ENCODE measurements around the gene APBA2.

DNA sequence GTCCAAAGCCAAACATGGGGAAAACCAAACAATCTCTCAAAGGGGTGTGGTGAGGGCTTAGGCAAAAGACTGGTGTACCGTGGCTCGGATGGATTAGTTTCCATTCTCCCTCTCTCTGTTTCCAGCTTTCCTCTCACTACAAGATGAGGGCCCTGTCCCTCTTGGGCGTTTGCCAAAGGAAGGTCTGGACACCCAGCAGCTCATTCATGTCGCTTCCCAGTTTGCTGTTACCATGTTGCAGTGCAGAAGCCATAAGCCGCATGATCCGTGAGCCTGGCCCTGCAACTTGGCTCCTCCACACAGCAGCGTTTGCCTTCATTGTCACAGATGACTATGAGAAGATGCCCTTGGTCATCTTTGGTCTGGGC is 92.2 kb downstream of the APBA2 start:
- TF ChIP-seq, protein P1, sequence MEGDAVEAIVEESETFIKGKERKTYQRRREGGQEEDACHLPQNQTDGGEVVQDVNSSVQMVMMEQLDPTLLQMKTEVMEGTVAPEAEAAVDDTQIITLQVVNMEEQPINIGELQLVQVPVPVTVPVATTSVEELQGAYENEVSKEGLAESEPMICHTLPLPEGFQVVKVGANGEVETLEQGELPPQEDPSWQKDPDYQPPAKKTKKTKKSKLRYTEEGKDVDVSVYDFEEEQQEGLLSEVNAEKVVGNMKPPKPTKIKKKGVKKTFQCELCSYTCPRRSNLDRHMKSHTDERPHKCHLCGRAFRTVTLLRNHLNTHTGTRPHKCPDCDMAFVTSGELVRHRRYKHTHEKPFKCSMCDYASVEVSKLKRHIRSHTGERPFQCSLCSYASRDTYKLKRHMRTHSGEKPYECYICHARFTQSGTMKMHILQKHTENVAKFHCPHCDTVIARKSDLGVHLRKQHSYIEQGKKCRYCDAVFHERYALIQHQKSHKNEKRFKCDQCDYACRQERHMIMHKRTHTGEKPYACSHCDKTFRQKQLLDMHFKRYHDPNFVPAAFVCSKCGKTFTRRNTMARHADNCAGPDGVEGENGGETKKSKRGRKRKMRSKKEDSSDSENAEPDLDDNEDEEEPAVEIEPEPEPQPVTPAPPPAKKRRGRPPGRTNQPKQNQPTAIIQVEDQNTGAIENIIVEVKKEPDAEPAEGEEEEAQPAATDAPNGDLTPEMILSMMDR (IDR thresholded peaks at IDR 0.05): no peak
- TF ChIP-seq POLR2AphosphoS5 (IDR thresholded peaks at IDR 0.05) (no peak), POLR2A (IDR thresholded peaks at IDR 0.05) (no peak), EP300 (IDR thresholded peaks at IDR 0.05) (no peak)
